GM12873 (cell line): Measurements from ENCODE around the gene PARN.

ENCODE experiments used
- CTCF ChIP-seq: IDR thresholded peaks from 2 replicates; pipeline ENCODE4 v1.5.1; 2012; ENCODE audit warnings: low read depth, mild to moderate bottlenecking, moderate library complexity, low read length, control low read depth; ENCODE audit not compliant: insufficient read depth; ENCODE audit errors: missing control alignments

Gene PARN

GRCh38 chr16:14445937-14446715, 183.9 kb downstream of the PARN start:
- TF ChIP-seq CTCF, result no peak

- TF ChIP-seq CTCF, result no peak
These were observed 184.9 kb downstream of the PARN start for GRCh38 chr16:14444979-14445810.

GRCh38 chr16:14438256-14438655, 191.8 kb downstream of the PARN start:
- TF ChIP-seq CTCF, result no peak

DNA sequence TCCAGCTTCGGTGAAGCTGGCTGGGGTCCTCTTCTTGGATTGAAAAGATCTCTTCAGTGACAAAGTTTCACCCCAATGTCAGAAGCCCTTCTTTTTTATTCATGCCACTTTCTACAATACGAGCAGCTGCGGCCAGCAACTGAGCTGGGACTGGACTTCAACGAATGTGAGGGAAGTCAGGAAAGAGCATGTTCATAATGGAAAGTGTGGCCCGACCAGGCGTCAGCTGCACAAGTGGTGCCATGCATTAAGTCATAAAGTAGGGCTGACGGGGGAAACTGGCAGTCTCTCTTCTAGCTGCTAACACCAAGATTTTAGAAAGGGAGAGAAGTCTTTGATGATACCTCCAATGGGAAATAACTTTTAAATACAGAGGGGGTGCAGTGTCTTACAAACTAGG, 192.6 kb downstream of the PARN start:
- no peak for TF ChIP-seq CTCF

- no peak for TF ChIP-seq CTCF
These were observed 193.6 kb downstream of the PARN start for GRCh38 chr16:14436401-14436955.

- TF ChIP-seq CTCF, result no peak
These were observed 195.2 kb downstream of the PARN start for GRCh38 chr16:14434860-14435259.

GRCh38 chr16:14428043-14428442, 202.0 kb downstream of the PARN start:
- no peak for TF ChIP-seq CTCF
